Vagina (tissue), 2 donors: ENCODE results near the gene GRIN1.

Experiments
- POLR2A ChIP-seq, 2 donors: fragments of 450-650 bp; IDR thresholded peaks; one replicate each; pipeline ENCODE4 v1.6.1; 2017; ENCODE audit warnings: antibody characterized with exemption in 2 of 2, mild to moderate bottlenecking in 2 of 2, moderate library complexity in 2 of 2
- POLR2AphosphoS5 ChIP-seq, 2 donors: sonication (generic); formaldehyde crosslinking; IDR thresholded peaks; one replicate each; pipeline ENCODE4 v1.9.0; 2017; ENCODE audit warnings: antibody characterized with exemption in 2 of 2, mild to moderate bottlenecking in 2 of 2, low read depth in 1 of 2; ENCODE audit not compliant: insufficient read depth in 1 of 2
- TF ChIP-seq, protein P1 (sequence below), 3 experiments: fragments of 450-650 bp in 2 of 3; fragments of 200-600 bp in 1 of 3; sonication (generic) in 1 of 3; IDR thresholded peaks; one replicate each; pipeline ENCODE4 v1.5.1; 2017 to 2019; ENCODE audit warnings: antibody characterized with exemption in 3 of 3, mild to moderate bottlenecking in 2 of 3, moderate library complexity in 2 of 3

DNA sequence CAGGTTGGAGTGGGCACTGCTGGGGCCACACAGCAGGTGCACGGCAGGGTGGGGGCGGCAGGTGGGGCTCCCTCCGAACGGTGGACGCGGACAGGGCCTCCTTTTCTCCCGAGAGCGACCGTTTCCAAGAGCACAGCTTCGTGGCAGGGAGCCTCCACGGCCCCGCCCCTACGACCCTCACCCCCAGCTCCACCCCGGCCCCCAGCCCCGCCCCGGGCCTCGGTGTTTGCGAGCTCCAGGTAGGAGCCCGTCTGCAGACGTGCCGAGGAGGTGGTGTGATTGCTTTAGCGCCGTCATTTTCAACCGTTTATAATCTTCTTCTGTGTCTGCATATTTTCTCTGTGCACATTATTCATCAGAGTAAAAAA is 8.8 kb downstream of the GRIN1 start:
- TF ChIP-seq POLR2AphosphoS5 (IDR thresholded peaks at IDR 0.05; ENCODE audit: insufficient read depth in 1 of 2, low read depth in 1 of 2) (no peak), POLR2A (IDR thresholded peaks at IDR 0.05) (no peak)
- TF ChIP-seq, protein P1, sequence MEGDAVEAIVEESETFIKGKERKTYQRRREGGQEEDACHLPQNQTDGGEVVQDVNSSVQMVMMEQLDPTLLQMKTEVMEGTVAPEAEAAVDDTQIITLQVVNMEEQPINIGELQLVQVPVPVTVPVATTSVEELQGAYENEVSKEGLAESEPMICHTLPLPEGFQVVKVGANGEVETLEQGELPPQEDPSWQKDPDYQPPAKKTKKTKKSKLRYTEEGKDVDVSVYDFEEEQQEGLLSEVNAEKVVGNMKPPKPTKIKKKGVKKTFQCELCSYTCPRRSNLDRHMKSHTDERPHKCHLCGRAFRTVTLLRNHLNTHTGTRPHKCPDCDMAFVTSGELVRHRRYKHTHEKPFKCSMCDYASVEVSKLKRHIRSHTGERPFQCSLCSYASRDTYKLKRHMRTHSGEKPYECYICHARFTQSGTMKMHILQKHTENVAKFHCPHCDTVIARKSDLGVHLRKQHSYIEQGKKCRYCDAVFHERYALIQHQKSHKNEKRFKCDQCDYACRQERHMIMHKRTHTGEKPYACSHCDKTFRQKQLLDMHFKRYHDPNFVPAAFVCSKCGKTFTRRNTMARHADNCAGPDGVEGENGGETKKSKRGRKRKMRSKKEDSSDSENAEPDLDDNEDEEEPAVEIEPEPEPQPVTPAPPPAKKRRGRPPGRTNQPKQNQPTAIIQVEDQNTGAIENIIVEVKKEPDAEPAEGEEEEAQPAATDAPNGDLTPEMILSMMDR (IDR thresholded peaks at IDR 0.05), result no peak
